GM23248 (cell line): ENCODE results near the gene UHMK1.

ENCODE experiments used
- EZH2 ChIP-seq: fragments of 200-600 bp; sonication (generic); IDR thresholded peaks from 2 replicates; pipeline ENCODE4 v1.6.1; 2018; ENCODE audit warnings: antibody characterized with exemption, mild to moderate bottlenecking; ENCODE audit not compliant: insufficient read depth, poor library complexity, severe bottlenecking
- EZH2phosphoT487 ChIP-seq: fragments of 200-600 bp; sonication (generic); IDR thresholded peaks from 2 replicates; pipeline ENCODE4 v1.6.1; 2018; ENCODE audit warnings: antibody characterized with exemption, moderate library complexity, mild to moderate bottlenecking, low read depth; ENCODE audit not compliant: insufficient read depth

DNA sequence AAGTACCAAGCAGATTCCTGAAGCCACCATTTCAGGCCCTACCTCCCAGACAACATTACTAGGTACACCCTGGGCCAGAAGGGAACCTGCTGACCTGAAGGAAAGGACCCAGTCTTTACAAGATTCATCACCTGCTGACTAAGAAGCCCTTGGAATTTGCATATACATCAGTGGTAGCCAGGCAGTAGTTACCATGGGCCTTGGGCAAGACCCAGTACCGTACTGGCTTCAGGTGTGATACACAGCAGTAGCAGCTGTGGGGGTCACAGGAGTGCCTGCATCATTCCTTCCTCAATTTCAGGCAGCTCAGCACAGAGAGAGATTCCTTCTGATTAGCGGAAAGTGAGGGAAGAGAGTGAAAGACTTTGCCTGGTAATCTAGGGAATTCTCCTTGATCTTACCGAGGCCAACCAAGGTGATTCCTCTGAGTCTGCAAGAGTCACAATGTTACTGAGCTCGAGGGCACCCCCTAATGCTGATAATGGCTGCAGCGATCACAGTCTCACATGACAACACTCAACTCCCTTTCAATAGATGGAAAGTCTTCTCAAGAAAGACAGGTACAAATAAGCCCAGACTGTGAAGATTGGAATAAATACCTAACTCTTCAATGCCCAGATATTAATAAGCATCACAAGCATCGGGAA lies 22.0 kb upstream of the UHMK1 start:
- TF ChIP-seq EZH2phosphoT487 (no peak), EZH2 (no peak)
